Inflammatory macrophage treated with lipopolysaccharide for 4 hours (primary cell): ENCODE results near the gene SELPLG.
"Not testable (repeated sequence)": the region's sequence is repeated elsewhere in the genome, so short reads cannot be mapped to it uniquely, and the experiment has no call there.

Experiments used
- DNase-seq: peaks from one replicate; pipeline ENCODE4 v3.0.0-alpha.2; 2020

The SELPLG gene

DNA sequence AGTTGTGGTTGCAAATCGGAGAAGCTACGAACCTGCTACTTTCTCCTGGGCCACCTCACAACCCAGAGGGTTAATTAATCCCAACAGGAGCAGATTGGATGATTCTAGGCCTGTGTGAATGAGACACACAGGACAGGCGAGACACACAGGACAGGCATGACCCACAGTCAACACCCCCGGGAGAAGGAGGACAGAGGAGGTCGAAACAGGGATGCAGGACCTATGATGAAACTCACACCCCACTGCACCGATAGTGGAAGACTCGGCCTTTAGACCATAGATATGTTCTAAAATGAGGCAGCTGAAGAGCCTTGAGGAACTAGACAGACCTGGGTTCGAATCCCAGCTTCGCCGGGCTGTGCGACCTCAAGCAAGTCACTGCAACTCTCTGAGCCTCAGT is 47.4 kb downstream of the SELPLG start:
- no peak for DNase-seq

DNA sequence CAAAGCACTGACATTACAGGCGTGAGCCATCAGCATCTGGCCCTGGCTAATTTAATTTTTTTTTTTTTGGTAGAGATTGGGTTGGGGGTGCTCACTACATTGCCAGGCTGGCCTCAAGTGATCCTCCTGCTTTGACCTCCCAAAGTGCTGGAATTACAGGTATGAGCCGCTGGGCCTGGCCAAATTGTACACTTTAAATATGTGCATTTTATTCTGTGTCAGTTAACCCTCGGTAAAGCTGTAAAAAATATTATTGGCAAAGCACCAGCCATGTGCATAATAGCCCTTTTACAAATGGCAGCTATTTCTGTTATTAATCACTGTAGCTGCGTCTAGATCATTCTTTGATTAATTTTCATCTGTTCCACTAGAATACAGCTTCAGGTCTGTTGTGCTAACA is 47.8 kb downstream of the SELPLG start:
- no peak for DNase-seq

DNA sequence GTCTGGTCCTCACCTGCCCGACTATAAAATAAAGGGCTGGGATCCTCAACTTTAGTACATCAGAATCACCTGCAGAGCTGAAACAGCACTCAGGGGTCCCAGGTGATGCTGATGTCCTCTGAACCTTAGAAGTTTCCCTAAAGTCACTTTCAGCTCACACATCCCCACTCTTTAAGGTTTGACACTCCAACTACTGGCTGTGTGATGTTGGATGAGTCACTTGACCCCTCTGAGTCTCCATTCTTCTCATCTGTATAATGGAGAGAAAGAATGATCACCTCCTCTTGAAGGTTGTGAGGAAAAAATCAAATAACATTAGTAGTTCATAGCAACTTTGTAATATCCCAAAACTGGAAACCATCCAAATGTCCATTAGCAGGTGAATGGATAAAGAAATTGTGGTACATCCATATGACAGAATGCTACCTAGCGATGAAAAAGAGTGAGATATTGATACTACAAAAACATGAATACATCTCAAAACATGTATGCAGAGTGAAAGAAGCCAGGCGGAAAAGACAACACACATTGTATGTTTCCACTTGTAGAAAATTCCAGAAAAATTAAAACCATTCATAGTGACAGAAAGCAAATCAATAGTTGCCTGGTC is 49.1 kb downstream of the SELPLG start:
- DNase-seq: no peak

DNA sequence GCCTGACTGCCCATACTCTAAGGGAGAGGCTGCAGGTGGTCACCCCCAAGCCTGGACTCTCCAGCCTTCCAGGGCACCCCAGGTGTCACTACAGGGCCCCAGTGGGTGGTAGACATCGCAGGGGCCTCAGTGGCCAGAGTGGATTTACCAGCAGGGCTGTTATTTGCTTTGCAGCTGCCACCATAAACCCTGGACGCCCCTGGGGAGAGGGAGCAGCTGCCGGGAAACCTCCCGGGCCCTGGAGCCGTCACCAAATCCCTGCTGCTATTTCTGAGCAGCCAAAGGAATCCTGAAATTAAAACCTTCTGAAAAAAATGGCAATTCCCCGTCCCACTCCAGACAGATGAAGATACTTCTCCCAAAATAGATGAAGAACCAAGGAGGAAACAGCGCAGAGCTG is 49.7 kb downstream of the SELPLG start:
- no peak for DNase-seq

DNA sequence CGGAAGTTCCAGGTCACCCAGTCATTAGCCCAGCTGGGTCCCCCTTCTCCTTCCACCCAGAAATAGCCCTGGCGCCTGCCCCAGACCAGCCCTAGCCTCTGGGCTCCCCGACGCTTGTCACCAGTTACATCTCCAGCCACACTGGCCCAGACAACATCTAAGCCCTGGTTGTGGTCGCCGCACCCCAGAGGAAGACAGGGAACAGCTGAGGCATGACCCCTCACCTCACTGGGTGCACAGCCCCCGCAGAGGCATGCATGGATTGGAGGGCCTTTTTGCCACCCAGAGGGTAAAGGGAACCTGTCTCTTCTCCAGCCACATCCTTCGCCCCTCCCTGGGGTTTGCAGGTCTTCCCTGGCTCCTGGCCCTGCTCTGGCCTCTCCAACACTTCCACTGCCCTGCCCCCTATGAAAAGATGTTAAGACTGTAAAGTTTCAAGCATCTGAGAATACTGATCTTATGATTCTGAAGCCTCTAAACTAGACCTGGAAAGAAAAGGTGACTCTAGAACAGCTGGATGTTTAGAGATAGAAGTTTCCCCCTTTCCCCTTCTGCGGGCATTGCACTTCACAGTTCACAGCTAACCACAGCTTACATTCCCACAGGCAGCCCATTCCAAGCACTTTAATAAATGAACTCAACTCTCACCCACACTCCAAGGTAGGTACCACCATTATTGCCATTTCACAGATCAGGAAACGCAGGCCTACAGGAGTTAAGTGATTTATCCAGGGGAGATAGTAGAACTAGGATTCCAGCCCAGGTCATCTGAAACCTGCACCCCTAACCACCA is 50.5 kb downstream of the SELPLG start:
- DNase-seq: no peak

DNA sequence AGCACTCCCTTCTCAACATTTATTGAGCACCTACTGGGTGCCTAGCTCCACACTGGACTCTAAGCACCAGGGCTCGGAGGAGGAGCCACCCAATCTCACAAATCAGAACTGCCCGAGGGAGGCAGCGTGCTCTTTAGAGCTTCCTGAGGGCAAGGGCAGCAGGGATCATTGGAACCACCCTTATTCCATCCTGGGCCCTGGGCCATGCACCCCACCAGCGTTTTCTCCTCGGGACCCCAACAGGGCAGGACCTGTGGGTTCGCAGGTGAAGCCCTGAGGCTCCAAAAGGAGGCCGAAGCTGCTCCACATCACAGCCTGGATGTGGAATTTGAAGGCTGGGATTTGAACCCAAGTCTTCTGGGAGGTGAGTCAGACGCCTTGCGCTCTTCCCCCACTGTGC is 51.2 kb downstream of the SELPLG start:
- no peak for DNase-seq

DNA sequence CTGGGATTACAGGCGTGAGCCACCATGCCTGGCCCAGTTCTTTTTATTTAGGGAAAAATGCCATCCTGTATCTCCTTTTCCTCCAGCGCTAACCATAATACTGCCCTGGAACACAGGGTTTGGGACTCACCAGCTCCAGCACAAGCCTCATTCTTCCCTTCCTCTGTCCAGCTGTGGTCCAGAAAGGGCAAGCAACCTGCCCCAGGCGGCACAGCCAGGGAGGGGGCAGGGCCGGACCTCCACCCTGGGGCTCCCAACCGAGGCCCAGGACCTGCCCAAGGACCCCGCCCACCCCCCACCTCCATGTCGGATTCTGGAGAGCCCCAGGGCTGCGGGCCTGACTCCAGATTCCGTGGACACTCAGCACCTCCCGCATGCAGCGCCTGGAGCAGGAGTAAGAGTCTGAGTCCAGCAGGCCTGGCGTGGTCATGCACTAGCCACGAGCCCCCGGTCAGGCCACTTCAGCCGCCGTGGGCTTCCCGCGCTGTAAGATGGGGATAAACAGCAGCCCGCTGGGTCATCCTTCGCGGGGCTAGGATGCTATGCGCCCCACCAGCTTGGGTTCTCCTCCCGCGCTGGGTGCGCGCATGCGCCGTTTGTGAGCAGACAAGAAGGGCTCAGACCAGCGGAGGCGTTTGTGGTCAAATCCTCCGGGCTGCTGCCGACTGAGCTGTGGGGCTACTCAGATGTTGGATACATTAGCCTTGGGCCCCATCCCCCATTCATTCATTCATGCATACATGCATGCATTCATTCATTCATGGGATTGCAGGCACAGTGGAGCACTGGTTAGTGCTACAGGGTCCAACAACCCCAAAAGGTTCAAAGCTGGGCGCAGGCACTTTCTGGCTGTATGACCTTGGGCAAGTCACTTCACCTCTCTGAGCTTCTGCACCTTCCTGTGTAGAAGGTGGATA is 52.1 kb downstream of the SELPLG start:
- DNase-seq: no peak

DNA sequence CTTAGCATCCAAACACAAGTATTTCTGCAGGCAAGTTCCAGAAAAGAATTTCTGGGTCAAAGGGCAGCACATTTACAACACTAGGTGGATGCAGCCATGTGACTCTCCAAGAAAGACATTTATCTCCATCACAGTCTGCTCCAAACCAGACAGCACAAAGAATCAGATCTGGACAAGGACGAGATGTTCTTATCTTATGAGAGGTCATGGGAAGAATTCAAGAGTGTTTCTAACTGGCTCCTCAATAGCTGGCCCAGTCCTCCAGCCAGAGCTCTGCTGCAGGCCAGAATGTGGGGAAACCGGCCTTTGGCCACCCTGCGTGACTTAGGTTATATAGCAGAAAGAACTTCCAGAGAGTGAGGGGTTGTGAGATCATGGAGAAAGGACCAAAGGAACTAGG is 53.2 kb downstream of the SELPLG start:
- DNase-seq: no peak

DNA sequence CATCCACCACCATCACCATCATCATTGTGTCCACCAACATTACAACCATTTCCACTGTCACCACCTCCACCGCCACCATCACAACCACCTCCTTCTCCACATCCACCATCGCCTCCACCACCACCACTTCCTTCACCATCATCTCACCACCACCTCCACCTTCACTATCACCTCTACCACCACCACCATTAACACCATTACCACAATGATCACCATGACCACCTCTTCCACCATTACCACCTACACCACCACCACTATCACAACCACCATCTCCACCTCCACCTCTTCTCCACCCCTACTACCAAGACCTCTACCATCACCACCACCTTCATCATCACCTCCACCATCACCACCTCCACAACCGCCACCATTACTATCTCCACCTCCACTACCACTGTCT is 54.9 kb downstream of the SELPLG start:
- no peak for DNase-seq

DNA sequence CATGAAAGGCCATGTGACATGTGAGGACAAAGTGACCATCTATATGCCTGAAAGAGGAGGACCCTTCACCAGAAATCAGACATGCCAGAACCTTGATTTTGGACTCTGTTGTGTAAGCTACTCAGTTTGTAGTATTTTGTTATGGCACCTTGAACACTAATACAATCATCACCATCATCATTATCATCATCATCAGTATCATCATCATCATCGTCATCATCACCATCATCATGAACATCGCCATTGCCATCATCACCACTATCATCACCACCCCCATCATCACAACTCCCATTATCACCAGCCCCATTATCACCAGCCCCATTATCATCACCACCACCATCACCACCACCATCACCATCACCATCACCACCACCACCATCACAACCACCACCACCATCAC is 55.4 kb downstream of the SELPLG start:
- DNase-seq: no peak

DNA sequence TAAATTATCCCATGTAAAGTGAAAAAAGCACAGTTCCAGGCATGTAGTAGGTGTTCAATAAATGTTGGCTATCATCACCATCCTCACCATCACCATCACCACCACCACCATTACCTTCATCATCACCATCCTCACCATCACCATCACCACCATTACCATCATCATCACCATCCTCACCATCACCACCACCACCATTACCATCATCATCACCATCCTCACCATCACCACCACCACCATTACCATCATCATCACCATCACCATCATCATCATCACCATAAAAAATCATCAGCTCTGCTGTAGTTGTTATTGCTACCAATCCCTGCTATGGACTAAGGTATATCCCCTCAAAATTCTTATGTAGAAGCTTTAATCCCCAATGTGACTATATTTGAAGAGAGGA is 56.2 kb downstream of the SELPLG start:
- no peak for DNase-seq

DNA sequence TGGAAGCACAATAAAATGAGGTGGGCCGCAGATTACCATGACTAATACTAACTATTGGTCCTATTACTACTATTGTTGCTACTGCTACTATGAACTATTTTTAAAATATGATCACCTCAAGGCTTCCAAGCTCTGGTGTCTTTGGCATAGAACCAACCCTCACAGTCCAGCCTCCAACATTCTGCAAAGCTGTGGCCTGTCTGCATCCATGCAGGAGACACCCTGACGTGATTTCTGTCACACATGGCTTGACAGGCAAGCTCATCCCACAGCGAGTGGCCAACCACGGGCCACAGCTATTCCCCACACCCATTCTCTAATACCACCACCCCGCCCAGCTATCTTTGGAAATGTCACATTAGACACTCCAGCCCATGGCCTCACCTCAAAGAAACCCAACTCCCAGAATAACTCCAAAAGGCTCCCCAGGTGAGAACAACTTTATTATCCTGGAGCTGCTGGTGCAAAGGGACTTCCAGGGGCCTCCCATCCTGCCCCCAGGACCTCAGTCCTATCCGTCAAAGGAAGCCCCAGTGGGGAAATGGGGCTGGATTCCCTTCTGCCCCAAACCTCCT is 56.9 kb downstream of the SELPLG start:
- no peak for DNase-seq

DNA sequence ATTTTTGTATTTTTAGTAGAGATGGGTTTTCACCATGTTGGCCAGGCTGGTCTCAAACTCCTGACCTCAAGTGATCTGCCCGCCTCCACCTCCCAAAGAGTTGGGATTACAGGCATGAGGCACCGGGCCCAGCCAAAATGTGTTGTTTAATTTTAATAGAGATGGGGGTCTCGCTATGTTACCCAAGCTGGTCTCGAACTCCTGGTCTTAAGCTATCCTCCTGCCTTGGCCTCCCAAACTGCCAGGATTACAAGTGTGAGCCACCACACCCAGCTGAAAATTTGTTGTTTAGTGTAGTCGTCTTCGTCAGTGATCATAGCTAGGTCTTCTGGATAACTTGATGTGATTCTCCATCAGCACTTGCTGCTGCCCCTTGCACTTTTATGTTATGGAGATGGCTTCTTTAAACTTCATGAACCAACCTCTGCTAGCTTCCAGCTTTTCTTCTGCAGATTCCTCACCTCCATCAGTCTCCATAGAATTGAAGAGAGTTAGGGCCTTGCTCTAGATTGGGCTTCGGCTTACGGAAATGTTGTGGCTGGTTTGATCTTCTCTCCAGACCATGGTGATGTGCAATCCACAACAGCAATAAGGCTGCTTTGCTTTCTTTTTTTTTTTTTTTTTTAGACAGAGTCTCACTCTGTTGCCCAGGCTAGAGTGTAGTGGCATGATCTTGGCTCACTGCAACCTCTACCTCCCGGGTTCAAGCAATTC is 58.3 kb downstream of the SELPLG start:
- no peak for DNase-seq

DNA sequence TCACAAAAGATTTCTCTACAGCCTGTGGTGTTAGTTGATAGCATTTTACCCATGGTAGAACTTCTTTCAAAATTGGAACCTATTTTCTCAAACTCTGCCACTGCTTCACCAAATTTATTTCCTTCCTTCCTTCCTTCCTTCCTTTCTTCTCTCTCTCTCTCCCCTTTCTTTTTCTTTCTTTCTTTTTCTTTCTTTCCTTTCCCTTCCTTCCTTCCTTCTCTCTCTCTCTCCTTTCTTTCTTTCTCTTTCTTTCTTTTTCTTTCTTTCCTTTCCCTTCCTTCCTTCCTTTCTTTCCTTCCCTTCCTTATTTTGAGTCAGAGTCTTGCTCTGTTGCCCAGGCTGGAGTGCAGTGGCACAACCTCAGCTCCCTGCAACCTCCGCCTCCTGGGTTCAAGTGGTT is 59.4 kb downstream of the SELPLG start:
- DNase-seq: not testable (repeated sequence)

DNA sequence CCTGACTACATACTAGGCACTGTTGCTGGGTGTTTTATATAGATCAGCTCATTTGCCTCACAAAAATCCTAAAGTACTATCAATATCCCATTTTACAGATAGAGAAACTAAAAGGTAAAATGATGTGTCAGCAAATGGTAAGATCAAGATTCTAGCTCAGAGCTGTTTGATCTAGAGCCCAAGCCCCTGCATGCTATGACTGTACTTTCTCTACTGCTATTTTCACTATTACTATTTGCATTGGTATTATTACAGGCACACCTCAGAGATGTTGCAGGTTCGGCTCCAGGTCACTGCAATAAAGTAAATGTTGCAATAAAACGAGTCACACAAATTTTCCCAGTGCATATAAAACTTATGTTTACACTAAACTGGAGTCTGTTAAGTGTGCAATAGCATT is 60.4 kb downstream of the SELPLG start:
- DNase-seq: no peak

DNA sequence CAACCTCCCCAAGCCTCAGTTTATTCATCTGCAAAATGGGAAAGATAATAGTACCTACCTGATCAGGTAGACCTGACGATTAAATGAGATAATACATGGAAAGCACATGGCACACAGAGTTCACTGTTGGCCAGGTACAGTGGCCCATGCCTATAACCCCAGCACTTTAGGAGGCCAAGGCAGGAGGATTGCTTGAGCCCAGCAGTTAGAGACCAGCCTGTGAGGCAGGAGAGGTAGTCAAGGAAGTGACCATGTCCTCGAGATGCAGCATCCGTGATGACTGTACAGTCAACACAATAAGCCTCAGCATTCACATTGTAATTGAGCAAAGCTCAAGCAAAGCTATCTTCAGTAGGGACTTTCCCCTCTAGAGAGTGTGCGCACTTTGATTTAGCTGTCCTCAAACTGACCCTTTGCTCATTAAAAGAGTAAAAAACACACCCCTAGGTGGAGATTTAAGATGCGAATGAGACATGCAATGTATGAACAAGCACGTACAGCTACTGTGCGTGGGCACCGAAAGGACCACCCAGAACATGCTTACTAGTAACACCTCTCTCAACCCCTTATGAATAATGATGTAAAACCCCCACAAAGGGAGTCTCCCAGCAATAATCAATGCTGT is 61.4 kb downstream of the SELPLG start:
- DNase-seq: no peak
